ENCODE results near the gene AMPD2. TPM values are rescaled to one million over a fixed set of nuclear protein-coding genes. Genes with fewer than 3 reads are reported as not detected.
A peak's percentile ranks its signal among the peaks of the same experiment; 100 is the strongest.
"Not testable (repeated sequence)": the region's sequence is repeated elsewhere in the genome, so short reads cannot be mapped to it uniquely, and the experiment has no call there.

AMPD2 gene
- total RNA-seq, 1 experiment from 2014 or later = 72.3 TPM

DNA sequence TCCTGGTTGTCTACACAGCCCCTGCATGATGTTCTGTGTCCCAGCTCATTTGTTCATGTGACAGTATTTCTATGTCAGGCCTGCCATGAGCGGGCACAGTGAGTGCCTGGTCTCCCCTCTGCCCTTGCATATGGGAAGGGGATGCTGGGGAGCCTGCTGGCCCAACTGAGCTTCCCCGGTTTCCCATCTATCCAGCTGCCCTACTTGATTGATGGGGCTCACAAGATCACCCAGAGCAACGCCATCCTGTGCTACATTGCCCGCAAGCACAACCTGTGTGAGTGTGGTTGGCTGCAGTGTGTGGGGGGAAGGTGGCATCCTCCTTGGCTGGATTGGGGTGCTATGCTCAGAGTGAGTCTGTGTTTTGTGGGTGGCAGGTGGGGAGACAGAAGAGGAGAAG is 37.8 kb downstream of the AMPD2 start:
- Histone ChIP-seq H3K4me1 (ENCODE audit: low read length) (peaks cover 21% of the 10 kb centered on the region), H3K9ac (ENCODE audit: low read length) (no peak overlapping the region), H3K36me3 (ENCODE audit: insufficient read depth, low read length) (no peaks in the 10 kb centered on the region), H3K27ac (ENCODE audit: low read length) (no peak overlapping the region), H3K9me2 (replicated peaks; ENCODE audit: insufficient read depth, low read length) (no peaks in the 10 kb centered on the region), H3K9me3 (ENCODE audit: low read length) (no peaks in the 10 kb centered on the region), H3K4me3 (ENCODE audit: low read length) (no peak overlapping the region), H2AFZ (ENCODE audit: low read length) (no peak overlapping the region), H3K4me2 (ENCODE audit: low read depth, low read length, poor library complexity, severe bottlenecking) (no peak overlapping the region), H4K20me1 (ENCODE audit: insufficient read depth, low read depth, low read length) (no peaks in the 10 kb centered on the region), H3K27me3 (ENCODE audit: low read length) (no peaks in the 10 kb centered on the region), H3K79me2 (ENCODE audit: low read length) (no peaks in the 10 kb centered on the region)
- no peak for DNase-seq

GRCh38 chr1:109657970-109658369 is 38.3 kb downstream of the AMPD2 start:
- DNase-seq = no peak
- Histone ChIP-seq H3K79me2 (ENCODE audit: low read length) (no peaks in the 10 kb centered on the region), H3K27ac (ENCODE audit: low read length) (no peak overlapping the region), H2AFZ (ENCODE audit: low read length) (no peak overlapping the region), H4K20me1 (ENCODE audit: insufficient read depth, low read depth, low read length) (no peaks in the 10 kb centered on the region), H3K9me2 (replicated peaks; ENCODE audit: insufficient read depth, low read length) (no peaks in the 10 kb centered on the region), H3K4me1 (ENCODE audit: low read length) (peaks cover 21% of the 10 kb centered on the region), H3K4me3 (ENCODE audit: low read length) (no peak overlapping the region), H3K27me3 (ENCODE audit: low read length) (no peaks in the 10 kb centered on the region), H3K9me3 (ENCODE audit: low read length) (no peaks in the 10 kb centered on the region), H3K36me3 (ENCODE audit: insufficient read depth, low read length) (no peaks in the 10 kb centered on the region), H3K4me2 (ENCODE audit: low read depth, low read length, poor library complexity, severe bottlenecking) (no peak overlapping the region), H3K9ac (ENCODE audit: low read length) (no peak overlapping the region)

DNA sequence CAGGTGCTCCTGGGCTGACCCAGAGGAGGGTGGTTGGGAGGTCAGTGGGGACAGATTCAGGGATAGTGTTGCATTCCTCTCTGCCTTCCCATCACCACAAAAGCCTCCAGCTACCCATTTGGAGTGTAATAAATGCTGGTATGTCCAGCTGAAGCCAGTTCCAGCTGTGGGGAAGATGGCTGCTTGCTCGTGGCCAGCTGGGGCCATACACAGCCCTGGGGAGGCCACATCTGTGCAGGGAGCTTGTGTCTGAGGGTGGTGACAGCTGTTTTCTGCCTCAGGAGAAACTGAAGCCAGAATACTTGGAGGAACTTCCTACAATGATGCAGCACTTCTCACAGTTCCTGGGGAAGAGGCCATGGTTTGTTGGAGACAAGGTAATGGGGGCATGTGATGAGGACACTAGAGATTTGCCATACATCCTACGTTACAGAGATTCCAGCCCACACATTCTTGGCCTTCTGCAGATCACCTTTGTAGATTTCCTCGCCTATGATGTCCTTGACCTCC is 39.0 kb downstream of the AMPD2 start:
- Histone ChIP-seq H3K27ac (ENCODE audit: low read length) (no peak overlapping the region), H3K9me2 (replicated peaks; ENCODE audit: insufficient read depth, low read length) (no peaks in the 10 kb centered on the region), H3K79me2 (ENCODE audit: low read length) (no peaks in the 10 kb centered on the region), H3K4me1 (ENCODE audit: low read length) (peaks cover 23% of the 10 kb centered on the region), H2AFZ (ENCODE audit: low read length) (no peak overlapping the region), H3K4me2 (ENCODE audit: low read depth, low read length, poor library complexity, severe bottlenecking) (no peak overlapping the region), H3K36me3 (ENCODE audit: insufficient read depth, low read length) (no peaks in the 10 kb centered on the region), H3K9me3 (ENCODE audit: low read length) (no peaks in the 10 kb centered on the region), H3K4me3 (ENCODE audit: low read length) (no peak overlapping the region), H3K9ac (ENCODE audit: low read length) (no peak overlapping the region), H4K20me1 (ENCODE audit: insufficient read depth, low read depth, low read length) (no peaks in the 10 kb centered on the region), H3K27me3 (ENCODE audit: low read length) (no peaks in the 10 kb centered on the region)
- DNase-seq = no peak

DNA sequence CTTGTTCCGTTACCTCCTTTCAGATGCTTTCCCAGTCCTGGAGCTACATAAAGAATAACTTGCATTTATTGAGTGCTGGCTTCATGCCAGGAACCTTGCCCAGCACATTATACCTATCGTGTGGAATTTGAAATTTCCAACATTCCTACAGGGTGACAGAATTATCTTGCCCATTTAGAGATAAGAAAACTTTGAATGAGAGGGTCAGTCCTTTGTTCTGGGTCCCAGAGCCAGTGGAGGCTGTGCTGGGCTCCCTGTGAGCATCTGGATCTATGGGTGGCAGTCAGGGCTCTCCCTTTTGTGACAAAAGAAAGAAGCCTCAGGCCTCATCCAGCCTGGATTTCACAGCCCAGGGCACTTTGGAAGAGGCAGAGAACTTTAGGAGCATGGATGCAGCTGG is 39.5 kb downstream of the AMPD2 start:
- DNase-seq = no peak
- H3K9me3 ChIP-seq (ENCODE audit: low read length) = no peaks in the 10 kb centered on the region
- no peaks in the 10 kb centered on the region for H3K36me3 ChIP-seq (ENCODE audit: insufficient read depth, low read length)
- no peak overlapping the region for H3K27ac ChIP-seq (ENCODE audit: low read length)
- H3K4me3 ChIP-seq (ENCODE audit: low read length) = no peak overlapping the region
- no peak overlapping the region for H3K4me2 ChIP-seq (ENCODE audit: low read depth, low read length, poor library complexity, severe bottlenecking)
- peaks cover 29% of the 10 kb centered on the region for H3K4me1 ChIP-seq (ENCODE audit: low read length)
- H3K9me2 ChIP-seq (replicated peaks; ENCODE audit: insufficient read depth, low read length) = no peaks in the 10 kb centered on the region
- H4K20me1 ChIP-seq (ENCODE audit: insufficient read depth, low read depth, low read length) = no peaks in the 10 kb centered on the region
- no peaks in the 10 kb centered on the region for H3K79me2 ChIP-seq (ENCODE audit: low read length)
- no peak overlapping the region for H2AFZ ChIP-seq (ENCODE audit: low read length)
- H3K27me3 ChIP-seq (ENCODE audit: low read length) = no peaks in the 10 kb centered on the region
- H3K9ac ChIP-seq (ENCODE audit: low read length) = no peak overlapping the region

DNA sequence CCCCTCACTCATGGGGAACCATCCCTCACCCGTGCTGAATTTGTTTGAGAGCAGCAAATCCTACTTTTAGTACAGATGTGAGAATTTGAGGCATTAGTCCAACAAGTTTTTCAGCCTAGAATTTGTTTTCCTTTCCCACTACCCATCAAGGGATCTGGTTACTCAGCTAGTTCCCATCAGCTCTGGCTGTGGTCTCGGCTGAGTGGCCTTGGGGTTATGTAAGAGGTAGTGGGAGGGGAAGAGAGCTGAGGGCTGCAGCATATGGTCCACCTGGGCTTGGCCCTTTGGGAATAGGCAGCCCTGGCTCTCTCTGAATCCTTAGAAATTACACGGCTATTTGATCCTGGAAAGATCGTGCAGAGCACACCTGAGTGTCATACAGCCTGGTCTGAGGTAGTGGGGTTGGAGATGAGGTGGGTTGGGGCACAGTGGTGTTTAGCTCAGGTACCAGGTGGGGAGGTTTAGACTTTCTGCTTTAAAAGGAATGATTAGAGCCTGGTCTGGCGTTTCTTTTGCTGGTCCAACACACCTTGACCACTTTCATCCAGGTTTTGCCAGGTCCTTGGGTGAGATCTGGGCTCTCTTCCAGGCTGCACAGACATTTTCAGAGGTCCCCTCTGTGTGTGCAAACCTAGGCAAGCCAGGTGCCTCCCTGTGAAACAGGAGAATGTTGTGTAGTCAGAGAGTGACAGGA is 40.5 kb downstream of the AMPD2 start:
- H3K9ac ChIP-seq (ENCODE audit: low read length) = no peak overlapping the region
- no peaks in the 10 kb centered on the region for H3K79me2 ChIP-seq (ENCODE audit: low read length)
- no peak overlapping the region for H3K4me3 ChIP-seq (ENCODE audit: low read length)
- no peaks in the 10 kb centered on the region for H3K9me3 ChIP-seq (ENCODE audit: low read length)
- H3K4me2 ChIP-seq (ENCODE audit: low read depth, low read length, poor library complexity, severe bottlenecking) = no peak overlapping the region
- H3K27ac ChIP-seq (ENCODE audit: low read length) = no peak overlapping the region
- H3K4me1 ChIP-seq (ENCODE audit: low read length) = peaks cover 34% of the 10 kb centered on the region
- H2AFZ ChIP-seq (ENCODE audit: low read length) = no peak overlapping the region
- H3K36me3 ChIP-seq (ENCODE audit: insufficient read depth, low read length) = no peaks in the 10 kb centered on the region
- no peaks in the 10 kb centered on the region for H3K27me3 ChIP-seq (ENCODE audit: low read length)
- H3K9me2 ChIP-seq (replicated peaks; ENCODE audit: insufficient read depth, low read length) = no peaks in the 10 kb centered on the region
- peak; percentile 41 for DNase-seq
- no peaks in the 10 kb centered on the region for H4K20me1 ChIP-seq (ENCODE audit: insufficient read depth, low read depth, low read length)

DNA sequence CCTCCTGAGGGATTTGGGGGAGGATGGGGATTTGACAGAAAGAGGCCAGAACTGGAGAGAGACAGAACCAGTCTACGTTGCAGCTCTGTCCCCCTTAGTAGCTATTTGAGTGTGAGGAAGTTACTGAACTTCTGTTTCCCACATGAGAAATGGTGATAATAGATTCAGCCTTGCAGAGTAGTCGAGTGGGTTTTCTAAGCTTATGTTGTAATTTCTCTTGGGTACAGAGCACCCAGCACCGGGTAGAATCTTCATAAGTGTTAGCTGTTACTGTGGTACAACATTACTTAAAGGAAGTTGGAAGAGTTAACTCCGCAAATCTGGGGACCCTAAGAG is 41.0 kb downstream of the AMPD2 start:
- not testable (repeated sequence) for H3K4me3 ChIP-seq (ENCODE audit: low read length); H3K9ac ChIP-seq (ENCODE audit: low read length); H3K27ac ChIP-seq (ENCODE audit: low read length); H2AFZ ChIP-seq (ENCODE audit: low read length); H3K79me2 ChIP-seq (ENCODE audit: low read length); H3K36me3 ChIP-seq (ENCODE audit: insufficient read depth, low read length); H3K4me2 ChIP-seq (ENCODE audit: low read depth, low read length, poor library complexity, severe bottlenecking); DNase-seq; H3K9me3 ChIP-seq (ENCODE audit: low read length); H4K20me1 ChIP-seq (ENCODE audit: insufficient read depth, low read depth, low read length); H3K27me3 ChIP-seq (ENCODE audit: low read length); H3K9me2 ChIP-seq (replicated peaks; ENCODE audit: insufficient read depth, low read length)
- peaks cover 29% of the 10 kb centered on the region for H3K4me1 ChIP-seq (ENCODE audit: low read length)

DNA sequence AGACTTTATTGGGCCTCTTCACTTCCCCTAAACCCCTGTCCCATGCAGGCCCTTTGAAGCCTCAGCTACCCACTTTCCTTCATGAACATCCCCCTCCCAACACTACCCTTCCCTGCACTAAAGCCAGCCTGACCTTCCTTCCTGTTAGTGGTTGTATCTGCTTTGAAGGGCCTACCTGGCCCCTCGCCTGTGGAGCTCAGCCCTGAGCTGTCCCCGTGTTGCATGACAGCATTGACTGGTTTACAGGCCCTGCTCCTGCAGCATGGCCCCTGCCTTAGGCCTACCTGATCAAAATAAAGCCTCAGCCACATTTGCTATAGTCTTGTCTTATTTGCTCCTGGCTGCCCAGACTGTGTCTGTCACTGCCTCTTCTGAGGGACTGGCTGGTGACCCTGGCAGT is 41.8 kb downstream of the AMPD2 start:
- H3K79me2 ChIP-seq (ENCODE audit: low read length) = no peaks in the 10 kb centered on the region
- no peaks in the 10 kb centered on the region for H3K27me3 ChIP-seq (ENCODE audit: low read length)
- H3K36me3 ChIP-seq (ENCODE audit: insufficient read depth, low read length) = no peaks in the 10 kb centered on the region
- H3K9me3 ChIP-seq (ENCODE audit: low read length) = no peaks in the 10 kb centered on the region
- no peaks in the 10 kb centered on the region for H4K20me1 ChIP-seq (ENCODE audit: insufficient read depth, low read depth, low read length)
- H2AFZ ChIP-seq (ENCODE audit: low read length) = no peak overlapping the region
- DNase-seq = no peak
- peaks cover 27% of the 10 kb centered on the region for H3K4me1 ChIP-seq (ENCODE audit: low read length)
- H3K27ac ChIP-seq (ENCODE audit: low read length) = no peak overlapping the region
- no peak overlapping the region for H3K4me2 ChIP-seq (ENCODE audit: low read depth, low read length, poor library complexity, severe bottlenecking)
- no peak overlapping the region for H3K9ac ChIP-seq (ENCODE audit: low read length)
- H3K4me3 ChIP-seq (ENCODE audit: low read length) = no peak overlapping the region
- no peaks in the 10 kb centered on the region for H3K9me2 ChIP-seq (replicated peaks; ENCODE audit: insufficient read depth, low read length)

- Histone ChIP-seq H3K4me3 (ENCODE audit: low read length) (no peak overlapping the region), H3K36me3 (ENCODE audit: insufficient read depth, low read length) (no peaks in the 10 kb centered on the region), H3K4me1 (ENCODE audit: low read length) (peaks cover 36% of the 10 kb centered on the region), H3K27me3 (ENCODE audit: low read length) (no peaks in the 10 kb centered on the region), H2AFZ (ENCODE audit: low read length) (no peak overlapping the region), H3K79me2 (ENCODE audit: low read length) (no peaks in the 10 kb centered on the region), H3K27ac (ENCODE audit: low read length) (no peak overlapping the region), H3K9me2 (replicated peaks; ENCODE audit: insufficient read depth, low read length) (no peaks in the 10 kb centered on the region), H3K9me3 (ENCODE audit: low read length) (no peaks in the 10 kb centered on the region), H3K9ac (ENCODE audit: low read length) (no peak overlapping the region), H4K20me1 (ENCODE audit: insufficient read depth, low read depth, low read length) (no peaks in the 10 kb centered on the region), H3K4me2 (ENCODE audit: low read depth, low read length, poor library complexity, severe bottlenecking) (no peak overlapping the region)
- no peak for DNase-seq
Measured at GRCh38 chr1:109664671-109665070, 45.0 kb downstream of the AMPD2 start.
